GM19025 (cell line): ENCODE data around the gene LPP.

Source experiments
- ATAC-seq: cut with Tn5 transposase; IDR thresholded peaks from one replicate; pipeline ENCODE4 v1.9.1; 2021; ENCODE audit warnings: mild to moderate bottlenecking, low read depth, moderate library complexity; ENCODE audit not compliant: unreplicated experiment

LPP gene

GRCh38 chr3:188268336-188268735, 114.4 kb downstream of the LPP start:
- ATAC-seq: no peak

GRCh38 chr3:188269040-188269439, 115.1 kb downstream of the LPP start:
- no peak for ATAC-seq

GRCh38 chr3:188270423-188270972, 116.5 kb downstream of the LPP start:
- no peak for ATAC-seq

GRCh38 chr3:188271226-188271914, 117.4 kb downstream of the LPP start:
- no peak for ATAC-seq

GRCh38 chr3:188272481-188273372, 118.8 kb downstream of the LPP start:
- no peak for ATAC-seq

- ATAC-seq: no peak
Observed at GRCh38 chr3:188274249-188274915, 120.4 kb downstream of the LPP start.

GRCh38 chr3:188276375-188276774, 122.4 kb downstream of the LPP start:
- ATAC-seq: no peak

- ATAC-seq: no peak
Observed at GRCh38 chr3:188278717-188279324, 124.9 kb downstream of the LPP start.

- ATAC-seq: no peak
Observed at GRCh38 chr3:188279502-188280335, 125.8 kb downstream of the LPP start.

- no peak for ATAC-seq
Observed at GRCh38 chr3:188280627-188281026, 126.7 kb downstream of the LPP start.

GRCh38 chr3:188282871-188283270, 128.9 kb downstream of the LPP start:
- no peak for ATAC-seq

- no peak for ATAC-seq
Observed at GRCh38 chr3:188283347-188283746, 129.4 kb downstream of the LPP start.

GRCh38 chr3:188284455-188285212, 130.7 kb downstream of the LPP start:
- ATAC-seq: no peak

GRCh38 chr3:188286087-188286513, 132.1 kb downstream of the LPP start:
- ATAC-seq: no peak

- no peak for ATAC-seq
Observed at GRCh38 chr3:188287339-188287738, 133.4 kb downstream of the LPP start.

GRCh38 chr3:188287762-188288505, 134.0 kb downstream of the LPP start:
- ATAC-seq: no peak

- ATAC-seq: no peak
Observed at GRCh38 chr3:188292251-188292650, 138.3 kb downstream of the LPP start.

GRCh38 chr3:188292827-188293226, 138.9 kb downstream of the LPP start:
- ATAC-seq: no peak
